Measurements from ENCODE around the gene PPP2R5E. TPM values are rescaled to one million over a fixed set of nuclear protein-coding genes. Genes with fewer than 3 reads are reported as not detected.

The PPP2R5E gene
- total and polyA plus RNA-seq, 9 of the 15 experiments (the other 6 are each of a cell fraction or from before 2014, with no cell fraction given): 4.2 to 30.3 (median 11.0) TPM

DNA sequence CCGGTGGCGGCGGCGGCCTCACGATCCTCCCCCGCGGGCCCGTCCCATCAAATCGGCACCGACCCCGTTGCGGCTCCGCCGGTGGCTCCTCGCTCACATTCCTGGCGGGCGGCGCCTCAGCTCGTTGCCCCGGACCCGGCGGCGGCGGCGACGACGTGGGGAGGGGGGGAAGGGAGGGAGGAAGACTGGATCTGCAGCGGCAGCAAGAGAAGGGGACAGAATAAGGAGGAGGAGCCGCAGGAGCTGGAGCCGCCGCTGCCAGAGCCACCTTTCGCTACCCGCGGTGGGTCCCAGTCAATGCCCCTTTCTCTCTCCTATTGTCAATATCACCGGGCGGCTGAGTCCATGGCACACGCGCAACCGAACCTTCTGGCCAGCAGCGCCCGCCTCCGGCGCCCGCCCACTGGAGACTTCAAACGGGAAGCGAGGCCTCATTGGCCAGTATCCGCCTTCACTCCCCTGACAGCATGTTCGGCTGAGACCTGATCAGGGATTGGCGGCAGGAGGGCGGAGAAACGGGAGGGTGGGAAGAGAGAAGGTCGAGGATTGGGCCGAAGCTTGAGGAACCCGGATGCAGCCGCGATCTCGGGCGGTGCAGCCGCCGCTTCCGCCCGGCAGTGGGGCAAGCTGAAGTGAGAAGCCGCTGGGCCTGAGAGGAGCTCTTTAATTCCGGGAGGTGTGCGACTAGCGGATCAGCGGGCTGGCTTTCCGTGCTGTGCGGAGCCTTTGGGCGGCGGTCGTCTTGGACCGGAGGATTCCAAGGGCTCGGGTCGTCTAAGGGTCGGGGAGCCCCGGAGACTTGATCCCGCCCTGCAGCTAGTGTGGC is at the start of gene PPP2R5E (continued):
- TF ChIP-seq, protein P1, sequence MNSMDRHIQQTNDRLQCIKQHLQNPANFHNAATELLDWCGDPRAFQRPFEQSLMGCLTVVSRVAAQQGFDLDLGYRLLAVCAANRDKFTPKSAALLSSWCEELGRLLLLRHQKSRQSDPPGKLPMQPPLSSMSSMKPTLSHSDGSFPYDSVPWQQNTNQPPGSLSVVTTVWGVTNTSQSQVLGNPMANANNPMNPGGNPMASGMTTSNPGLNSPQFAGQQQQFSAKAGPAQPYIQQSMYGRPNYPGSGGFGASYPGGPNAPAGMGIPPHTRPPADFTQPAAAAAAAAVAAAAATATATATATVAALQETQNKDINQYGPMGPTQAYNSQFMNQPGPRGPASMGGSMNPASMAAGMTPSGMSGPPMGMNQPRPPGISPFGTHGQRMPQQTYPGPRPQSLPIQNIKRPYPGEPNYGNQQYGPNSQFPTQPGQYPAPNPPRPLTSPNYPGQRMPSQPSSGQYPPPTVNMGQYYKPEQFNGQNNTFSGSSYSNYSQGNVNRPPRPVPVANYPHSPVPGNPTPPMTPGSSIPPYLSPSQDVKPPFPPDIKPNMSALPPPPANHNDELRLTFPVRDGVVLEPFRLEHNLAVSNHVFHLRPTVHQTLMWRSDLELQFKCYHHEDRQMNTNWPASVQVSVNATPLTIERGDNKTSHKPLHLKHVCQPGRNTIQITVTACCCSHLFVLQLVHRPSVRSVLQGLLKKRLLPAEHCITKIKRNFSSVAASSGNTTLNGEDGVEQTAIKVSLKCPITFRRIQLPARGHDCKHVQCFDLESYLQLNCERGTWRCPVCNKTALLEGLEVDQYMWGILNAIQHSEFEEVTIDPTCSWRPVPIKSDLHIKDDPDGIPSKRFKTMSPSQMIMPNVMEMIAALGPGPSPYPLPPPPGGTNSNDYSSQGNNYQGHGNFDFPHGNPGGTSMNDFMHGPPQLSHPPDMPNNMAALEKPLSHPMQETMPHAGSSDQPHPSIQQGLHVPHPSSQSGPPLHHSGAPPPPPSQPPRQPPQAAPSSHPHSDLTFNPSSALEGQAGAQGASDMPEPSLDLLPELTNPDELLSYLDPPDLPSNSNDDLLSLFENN (IDR thresholded peaks at IDR 0.05; ENCODE audit: low read depth in 2 of 2, low read length in 2 of 2): no peak; a peak in 1 of 4 replicates
- TF ChIP-seq ZNF507 (tag; conservative IDR thresholded peaks at IDR 0.05): no peak
- no peak for TF ChIP-seq ZC3H11A (IDR thresholded peaks at IDR 0.05; ENCODE audit: low read depth, low read length)
- no peak for TF ChIP-seq DDX20 (tag; IDR thresholded peaks at IDR 0.05; ENCODE audit: low read depth)
- no peak for TF ChIP-seq ZNF644 (tag; IDR thresholded peaks at IDR 0.05; ENCODE audit: low read depth)
- TF ChIP-seq SMARCA5 (IDR thresholded peaks at IDR 0.05): no peak
- TF ChIP-seq ZNF174 (CRISPR knock-in tag; IDR thresholded peaks at IDR 0.05): no peak
- TF ChIP-seq, protein P2, sequence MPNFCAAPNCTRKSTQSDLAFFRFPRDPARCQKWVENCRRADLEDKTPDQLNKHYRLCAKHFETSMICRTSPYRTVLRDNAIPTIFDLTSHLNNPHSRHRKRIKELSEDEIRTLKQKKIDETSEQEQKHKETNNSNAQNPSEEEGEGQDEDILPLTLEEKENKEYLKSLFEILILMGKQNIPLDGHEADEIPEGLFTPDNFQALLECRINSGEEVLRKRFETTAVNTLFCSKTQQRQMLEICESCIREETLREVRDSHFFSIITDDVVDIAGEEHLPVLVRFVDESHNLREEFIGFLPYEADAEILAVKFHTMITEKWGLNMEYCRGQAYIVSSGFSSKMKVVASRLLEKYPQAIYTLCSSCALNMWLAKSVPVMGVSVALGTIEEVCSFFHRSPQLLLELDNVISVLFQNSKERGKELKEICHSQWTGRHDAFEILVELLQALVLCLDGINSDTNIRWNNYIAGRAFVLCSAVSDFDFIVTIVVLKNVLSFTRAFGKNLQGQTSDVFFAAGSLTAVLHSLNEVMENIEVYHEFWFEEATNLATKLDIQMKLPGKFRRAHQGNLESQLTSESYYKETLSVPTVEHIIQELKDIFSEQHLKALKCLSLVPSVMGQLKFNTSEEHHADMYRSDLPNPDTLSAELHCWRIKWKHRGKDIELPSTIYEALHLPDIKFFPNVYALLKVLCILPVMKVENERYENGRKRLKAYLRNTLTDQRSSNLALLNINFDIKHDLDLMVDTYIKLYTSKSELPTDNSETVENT (CRISPR knock-in tag; IDR thresholded peaks at IDR 0.05): no peak
- TF ChIP-seq, protein P3, sequence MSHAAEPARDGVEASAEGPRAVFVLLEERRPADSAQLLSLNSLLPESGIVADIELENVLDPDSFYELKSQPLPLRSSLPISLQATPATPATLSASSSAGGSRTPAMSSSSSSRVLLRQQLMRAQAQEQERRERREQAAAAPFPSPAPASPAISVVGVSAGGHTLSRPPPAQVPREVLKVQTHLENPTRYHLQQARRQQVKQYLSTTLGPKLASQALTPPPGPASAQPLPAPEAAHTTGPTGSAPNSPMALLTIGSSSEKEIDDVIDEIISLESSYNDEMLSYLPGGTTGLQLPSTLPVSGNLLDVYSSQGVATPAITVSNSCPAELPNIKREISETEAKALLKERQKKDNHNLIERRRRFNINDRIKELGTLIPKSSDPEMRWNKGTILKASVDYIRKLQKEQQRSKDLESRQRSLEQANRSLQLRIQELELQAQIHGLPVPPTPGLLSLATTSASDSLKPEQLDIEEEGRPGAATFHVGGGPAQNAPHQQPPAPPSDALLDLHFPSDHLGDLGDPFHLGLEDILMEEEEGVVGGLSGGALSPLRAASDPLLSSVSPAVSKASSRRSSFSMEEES (CRISPR knock-in tag; IDR thresholded peaks at IDR 0.05): no peak
- no peak for TF ChIP-seq PTTG1 (tag; IDR thresholded peaks at IDR 0.05; ENCODE audit: low read depth)
- no peak for TF ChIP-seq ZNF589 (CRISPR knock-in tag; IDR thresholded peaks at IDR 0.05; ENCODE audit: low read depth)
- no peak for TF ChIP-seq ZNF717 (CRISPR knock-in tag; IDR thresholded peaks at IDR 0.05)
- TF ChIP-seq, protein P4, sequence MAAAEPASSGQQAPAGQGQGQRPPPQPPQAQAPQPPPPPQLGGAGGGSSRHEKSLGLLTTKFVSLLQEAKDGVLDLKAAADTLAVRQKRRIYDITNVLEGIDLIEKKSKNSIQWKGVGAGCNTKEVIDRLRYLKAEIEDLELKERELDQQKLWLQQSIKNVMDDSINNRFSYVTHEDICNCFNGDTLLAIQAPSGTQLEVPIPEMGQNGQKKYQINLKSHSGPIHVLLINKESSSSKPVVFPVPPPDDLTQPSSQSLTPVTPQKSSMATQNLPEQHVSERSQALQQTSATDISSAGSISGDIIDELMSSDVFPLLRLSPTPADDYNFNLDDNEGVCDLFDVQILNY (CRISPR knock-in tag; IDR thresholded peaks at IDR 0.05): no peak
- TF ChIP-seq PHTF2 (CRISPR knock-in tag; IDR thresholded peaks at IDR 0.05): no peak
- TF ChIP-seq MCM5 (IDR thresholded peaks at IDR 0.05; ENCODE audit: low read depth): no peak
- TF ChIP-seq ZNF551 (CRISPR knock-in tag; IDR thresholded peaks at IDR 0.05): no peak
- peak; percentile 49; the same call in 1 of the 2 replicates for TF ChIP-seq ZFX (CRISPR knock-in tag; IDR thresholded peaks at IDR 0.05)
- no peak for TF ChIP-seq NR2C2 (CRISPR knock-in tag; IDR thresholded peaks at IDR 0.05)
- TF ChIP-seq NR2C2 (tag; IDR thresholded peaks at IDR 0.05): peak; percentile 28; the same call in 1 of the 2 replicates
- TF ChIP-seq ZNF586 (CRISPR knock-in tag; conservative IDR thresholded peaks at IDR 0.05): no peak
